ENCODE data around the gene FRMD3.
"Not testable (repeated sequence)": the region's sequence is repeated elsewhere in the genome, so short reads cannot be mapped to it uniquely, and the experiment has no call there.

FRMD3 gene

DNA sequence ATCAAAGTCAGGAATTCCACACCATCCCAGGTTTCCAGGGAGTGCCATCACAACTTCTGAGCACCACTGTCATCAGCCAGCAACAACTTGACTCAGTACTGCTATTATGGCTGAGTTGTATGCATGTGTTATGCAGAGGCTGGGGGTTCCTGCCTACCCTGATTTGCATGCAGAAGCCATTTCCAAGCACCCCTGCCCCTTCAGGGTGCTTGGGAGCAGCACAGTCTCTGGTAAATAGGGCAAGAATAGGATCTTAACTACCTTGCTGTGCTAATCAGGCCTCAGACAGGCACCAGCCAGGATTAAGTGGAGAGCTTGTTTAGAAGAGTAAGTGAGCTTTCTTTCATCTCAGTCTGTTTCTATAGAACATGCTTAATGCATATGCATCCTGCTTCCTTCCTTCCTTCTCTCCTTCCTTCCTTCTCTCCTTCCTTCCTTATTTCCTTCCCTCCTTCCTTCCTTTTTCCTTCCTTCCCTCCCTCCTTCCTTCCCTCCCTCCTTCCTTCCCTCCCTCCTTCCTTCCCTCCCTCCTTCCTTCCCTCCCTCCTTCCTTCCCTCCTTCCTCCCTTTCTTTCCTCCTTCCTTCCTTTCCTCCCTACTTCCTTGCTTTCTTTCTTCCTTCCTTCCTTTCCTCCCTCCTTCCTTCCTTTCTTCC, 175.7 kb downstream of the FRMD3 start:
- no peaks in the 10 kb centered on the region for H3K36me3 ChIP-seq (ENCODE audit: control insufficient read depth in 1 of 2, insufficient read depth in 2 of 2, low read length in 2 of 2)
- H3K4ac ChIP-seq (ENCODE audit: low read depth, low read length), result no peak overlapping the region
- H3K14ac ChIP-seq (ENCODE audit: low read length), result no peak overlapping the region
- H3K4me1 ChIP-seq (ENCODE audit: control insufficient read depth in 1 of 2, insufficient read depth in 2 of 2, low read length in 2 of 2), result no peaks in the 10 kb centered on the region
- no peaks in the 10 kb centered on the region for H3K79me1 ChIP-seq (ENCODE audit: low read length)
- no peak overlapping the region for H3K27ac ChIP-seq (ENCODE audit: low read depth, low read length)
- H3K4me2 ChIP-seq (ENCODE audit: low read length), result no peak overlapping the region
- no peak for DNase-seq
- H4K91ac ChIP-seq (ENCODE audit: low read depth, low read length), result no peak overlapping the region
- H3K79me2 ChIP-seq (ENCODE audit: control insufficient read depth, insufficient read depth, low read length, poor library complexity), result no peaks in the 10 kb centered on the region
- no peak overlapping the region for H2BK120ac ChIP-seq (ENCODE audit: insufficient read depth, low read length, poor library complexity)
- no peak overlapping the region for H3K18ac ChIP-seq (ENCODE audit: low read length)
- H4K8ac ChIP-seq (ENCODE audit: low read depth, low read length), result no peak overlapping the region
- H3K9ac ChIP-seq (ENCODE audit: low read length), result no peak overlapping the region
- no peaks in the 10 kb centered on the region for H3K9me3 ChIP-seq (ENCODE audit: insufficient read depth, low read depth, low read length)
- H4K12ac ChIP-seq (ENCODE audit: low read depth, low read length), result no peak overlapping the region
- no peak overlapping the region for H2BK5ac ChIP-seq (ENCODE audit: low read depth, low read length, poor library complexity)
- no peaks in the 10 kb centered on the region for H3K27me3 ChIP-seq (ENCODE audit: insufficient read depth, low read length)
- H3K23ac ChIP-seq (ENCODE audit: low read length), result no peak overlapping the region
- H3K4me3 ChIP-seq (ENCODE audit: low read depth, low read length), result no peak overlapping the region
- no peak overlapping the region for H2AK5ac ChIP-seq (ENCODE audit: low read length)
- no peak overlapping the region for H2AFZ ChIP-seq (ENCODE audit: insufficient read depth, low read length, poor library complexity)
- H2BK12ac ChIP-seq (ENCODE audit: low read length), result no peak overlapping the region

DNA sequence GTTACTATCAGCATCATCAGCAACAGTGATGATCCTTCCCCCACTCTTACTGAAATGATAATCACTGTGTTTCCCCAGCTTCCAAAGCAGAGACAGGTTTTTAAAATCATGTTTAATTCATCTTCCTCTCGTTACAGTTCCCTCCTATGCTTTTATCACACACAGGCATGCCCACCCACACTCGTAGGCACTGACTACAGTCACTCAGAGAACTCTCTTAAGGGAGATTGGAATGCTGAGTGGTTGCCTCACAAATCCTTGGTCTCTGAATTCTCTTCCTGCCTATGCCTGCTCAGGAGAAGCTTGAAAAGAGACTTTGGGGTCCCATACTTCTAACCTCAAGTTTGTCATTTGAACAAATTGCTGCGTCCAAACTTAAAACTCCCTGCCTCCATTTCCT, 179.2 kb downstream of the FRMD3 start:
- Histone ChIP-seq H3K79me2 (ENCODE audit: control insufficient read depth, insufficient read depth, low read length, poor library complexity) (no peaks in the 10 kb centered on the region), H3K9me3 (ENCODE audit: insufficient read depth, low read depth, low read length) (no peaks in the 10 kb centered on the region), H4K91ac (ENCODE audit: low read depth, low read length) (no peak overlapping the region), H3K23ac (ENCODE audit: low read length) (no peak overlapping the region), H2BK5ac (ENCODE audit: low read depth, low read length, poor library complexity) (no peak overlapping the region), H2BK120ac (ENCODE audit: insufficient read depth, low read length, poor library complexity) (no peak overlapping the region), H3K4me3 (ENCODE audit: low read depth, low read length) (no peak overlapping the region), H3K4me2 (ENCODE audit: low read length) (no peak overlapping the region), H3K14ac (ENCODE audit: low read length) (no peak overlapping the region), H4K8ac (ENCODE audit: low read depth, low read length) (no peak overlapping the region), H4K12ac (ENCODE audit: low read depth, low read length) (no peak overlapping the region), H3K79me1 (ENCODE audit: low read length) (no peaks in the 10 kb centered on the region), H3K27ac (ENCODE audit: low read depth, low read length) (no peak overlapping the region), H2AK5ac (ENCODE audit: low read length) (no peak overlapping the region), H3K18ac (ENCODE audit: low read length) (no peak overlapping the region), H3K4ac (ENCODE audit: low read depth, low read length) (no peak overlapping the region), H2AFZ (ENCODE audit: insufficient read depth, low read length, poor library complexity) (no peak overlapping the region), H3K27me3 (ENCODE audit: insufficient read depth, low read length) (no peaks in the 10 kb centered on the region), H2BK12ac (ENCODE audit: low read length) (no peak overlapping the region), H3K4me1 (ENCODE audit: control insufficient read depth in 1 of 2, insufficient read depth in 2 of 2, low read length in 2 of 2) (no peaks in the 10 kb centered on the region), H3K9ac (ENCODE audit: low read length) (no peak overlapping the region), H3K36me3 (ENCODE audit: control insufficient read depth in 1 of 2, insufficient read depth in 2 of 2, low read length in 2 of 2) (no peaks in the 10 kb centered on the region)
- no peak for DNase-seq
- no CpG with 5 or more reads among the region's 3 CpGs for WGBS (ENCODE audit: extremely low coverage, insufficient coverage, insufficient read length)

DNA sequence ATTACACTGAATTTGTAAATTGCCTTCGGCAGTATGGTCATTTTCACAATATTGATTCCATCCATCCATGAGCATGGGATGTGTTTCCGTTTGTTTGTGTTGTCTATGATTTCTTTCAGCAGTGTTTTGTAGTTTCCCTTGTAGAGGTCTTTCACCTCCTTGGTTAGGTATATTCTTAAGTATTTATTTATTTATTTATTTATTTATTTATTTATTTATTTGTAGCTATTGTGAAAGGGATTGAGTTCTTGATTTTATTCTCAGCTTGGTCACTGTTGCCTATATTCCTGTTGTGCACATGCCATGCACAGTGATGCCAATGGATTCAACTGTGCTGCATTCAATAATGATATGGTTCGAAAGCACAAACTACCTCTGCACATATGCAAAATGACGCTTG, 179.7 kb downstream of the FRMD3 start:
- not testable (repeated sequence) for H3K27me3 ChIP-seq (ENCODE audit: insufficient read depth, low read length); H3K18ac ChIP-seq (ENCODE audit: low read length); H2AK5ac ChIP-seq (ENCODE audit: low read length); H3K27ac ChIP-seq (ENCODE audit: low read depth, low read length); H4K91ac ChIP-seq (ENCODE audit: low read depth, low read length); H2BK5ac ChIP-seq (ENCODE audit: low read depth, low read length, poor library complexity); H3K14ac ChIP-seq (ENCODE audit: low read length); H3K4me1 ChIP-seq (ENCODE audit: control insufficient read depth in 1 of 2, insufficient read depth in 2 of 2, low read length in 2 of 2); H3K9ac ChIP-seq (ENCODE audit: low read length); H3K36me3 ChIP-seq (ENCODE audit: control insufficient read depth in 1 of 2, insufficient read depth in 2 of 2, low read length in 2 of 2); H3K4me2 ChIP-seq (ENCODE audit: low read length); H3K79me2 ChIP-seq (ENCODE audit: control insufficient read depth, insufficient read depth, low read length, poor library complexity); H3K4me3 ChIP-seq (ENCODE audit: low read depth, low read length); H2BK12ac ChIP-seq (ENCODE audit: low read length); H2AFZ ChIP-seq (ENCODE audit: insufficient read depth, low read length, poor library complexity); H4K8ac ChIP-seq (ENCODE audit: low read depth, low read length); H2BK120ac ChIP-seq (ENCODE audit: insufficient read depth, low read length, poor library complexity); H3K9me3 ChIP-seq (ENCODE audit: insufficient read depth, low read depth, low read length); H3K23ac ChIP-seq (ENCODE audit: low read length); DNase-seq; H3K79me1 ChIP-seq (ENCODE audit: low read length); H4K12ac ChIP-seq (ENCODE audit: low read depth, low read length); H3K4ac ChIP-seq (ENCODE audit: low read depth, low read length)
- no CpG with 5 or more reads among the region's 4 CpGs for WGBS (ENCODE audit: extremely low coverage, insufficient coverage, insufficient read length)

DNA sequence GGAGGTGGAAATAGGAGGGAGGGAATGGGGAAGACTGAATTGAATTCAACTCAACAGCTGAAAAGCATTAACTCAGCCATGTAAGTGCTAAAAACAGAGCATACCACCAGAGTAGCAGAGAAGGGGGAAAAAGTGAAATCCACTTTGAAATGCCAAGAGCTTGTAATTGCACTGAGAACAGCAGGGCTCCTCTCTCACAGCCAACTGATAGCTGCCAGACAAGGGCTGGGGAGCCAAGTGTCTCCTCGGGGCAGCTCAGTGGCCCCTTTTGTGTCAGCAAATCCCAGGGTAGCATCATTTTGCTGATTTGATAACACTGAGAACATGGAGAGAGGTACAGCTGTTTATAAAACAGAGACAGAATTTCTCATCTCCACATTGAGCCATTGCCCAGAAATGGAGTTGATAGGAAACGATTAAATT, 182.5 kb downstream of the FRMD3 start:
- H2BK12ac ChIP-seq (ENCODE audit: low read length), result no peak overlapping the region
- no peak overlapping the region for H2AFZ ChIP-seq (ENCODE audit: insufficient read depth, low read length, poor library complexity)
- H3K79me1 ChIP-seq (ENCODE audit: low read length), result no peaks in the 10 kb centered on the region
- no peak overlapping the region for H3K4me2 ChIP-seq (ENCODE audit: low read length)
- H3K4me1 ChIP-seq (ENCODE audit: control insufficient read depth in 1 of 2, insufficient read depth in 2 of 2, low read length in 2 of 2), result no peaks in the 10 kb centered on the region
- no peak overlapping the region for H3K9ac ChIP-seq (ENCODE audit: low read length)
- no CpG with 5 or more reads among the region's 2 CpGs for WGBS (ENCODE audit: extremely low coverage, insufficient coverage, insufficient read length)
- H3K14ac ChIP-seq (ENCODE audit: low read length), result no peak overlapping the region
- no peaks in the 10 kb centered on the region for H3K79me2 ChIP-seq (ENCODE audit: control insufficient read depth, insufficient read depth, low read length, poor library complexity)
- no peak overlapping the region for H4K91ac ChIP-seq (ENCODE audit: low read depth, low read length)
- no peak overlapping the region for H2BK120ac ChIP-seq (ENCODE audit: insufficient read depth, low read length, poor library complexity)
- H3K27me3 ChIP-seq (ENCODE audit: insufficient read depth, low read length), result no peaks in the 10 kb centered on the region
- no peak overlapping the region for H3K4me3 ChIP-seq (ENCODE audit: low read depth, low read length)
- H3K23ac ChIP-seq (ENCODE audit: low read length), result no peak overlapping the region
- DNase-seq, result no peak
- H2AK5ac ChIP-seq (ENCODE audit: low read length), result no peak overlapping the region
- no peak overlapping the region for H4K12ac ChIP-seq (ENCODE audit: low read depth, low read length)
- no peak overlapping the region for H3K27ac ChIP-seq (ENCODE audit: low read depth, low read length)
- H3K9me3 ChIP-seq (ENCODE audit: insufficient read depth, low read depth, low read length), result no peaks in the 10 kb centered on the region
- no peaks in the 10 kb centered on the region for H3K36me3 ChIP-seq (ENCODE audit: control insufficient read depth in 1 of 2, insufficient read depth in 2 of 2, low read length in 2 of 2)
- H3K4ac ChIP-seq (ENCODE audit: low read depth, low read length), result no peak overlapping the region
- H3K18ac ChIP-seq (ENCODE audit: low read length), result no peak overlapping the region
- H2BK5ac ChIP-seq (ENCODE audit: low read depth, low read length, poor library complexity), result no peak overlapping the region
- no peak overlapping the region for H4K8ac ChIP-seq (ENCODE audit: low read depth, low read length)
